K562 (cell line): Measurements from ENCODE around the gene TTC28. TPM values are rescaled to one million over a fixed set of nuclear protein-coding genes. Genes with fewer than 3 reads are reported as not detected.
"Not testable (repeated sequence)": the region's sequence is repeated elsewhere in the genome, so short reads cannot be mapped to it uniquely, and the experiment has no call there.

ENCODE experiments used
- ATAC-seq: fragments of 200-7000 bp; cut with Tn5 transposase; 3 replicates; pipeline ENCODE4 v1.9.1; 2020; ENCODE audit warnings: moderate library complexity
- BruUV-seq: library from RNA; stranded (reverse); fragments of 400-500 nt; replicated peaks from 2 replicates; lab custom pipeline; 2021; lab: Mats Ljungman, UMichigan
- CTCF ChIA-PET: fragments of 300-600 bp; formaldehyde crosslinking; extraction: SDS; loops from one replicate; lab custom pipeline; 2021; ENCODE audit warnings: low intra/inter-chr PET ratio; lab: Yijun Ruan, JAX
- POLR2A ChIA-PET: fragments of 300-600, 350-650 bp; sonication (Branson Sonifier 250); formaldehyde crosslinking; extraction: SDS; loops from one replicate; lab custom pipeline; 2021; ENCODE audit warnings: antibody characterized with exemption, inconsistent platforms; lab: Yijun Ruan, JAX
- DNase-seq, 4 experiments: peaks; one replicate each; pipeline versions ENCODE4 v3.0.0 to v3.0.0-alpha.2; 2011 to 2018; ENCODE audit warnings: low spot score in 3 of 4, mixed read lengths in 3 of 4; ENCODE audit errors: extremely low read depth in 1 of 4
- FAIRE-seq: peaks from 2 replicates; lab custom pipeline; 2011; peaks lifted over from hg19 to GRCh38; lab: Jason Lieb, UNC
- H2AFZ ChIP-seq: 2 replicates; pipeline ENCODE4 v1.6.0; 2011; ENCODE audit warnings: low read depth, low read length, control low read depth, inconsistent platforms
- H3K27ac ChIP-seq: fragments of 200-600 bp; 3 replicates; pipeline ENCODE4 v1.8.0; 2011; ENCODE audit warnings: low read depth, mild to moderate bottlenecking, control low read depth, inconsistent platforms, low read length, moderate library complexity, mixed read lengths; ENCODE audit errors: extremely low read depth
- H3K27me3 ChIP-seq, 2 experiments: fragments of 300-600 bp in 1 of 2; 2 replicates in 1 of 2; 3 replicates in 1 of 2; pipeline versions ENCODE4 v1.6.0 to v1.8.0; 2011; ENCODE audit warnings: inconsistent platforms in 2 of 2, low read length in 2 of 2, mild to moderate bottlenecking in 1 of 2, mixed read lengths in 1 of 2, moderate library complexity in 1 of 2; ENCODE audit not compliant: control insufficient read depth in 2 of 2, insufficient read depth in 2 of 2
- H3K36me3 ChIP-seq: fragments of 300-600 bp; 3 replicates; pipeline ENCODE4 v1.8.0; 2011; ENCODE audit warnings: mild to moderate bottlenecking, low read length, inconsistent platforms; ENCODE audit not compliant: control insufficient read depth, insufficient read depth
- H3K4me1 ChIP-seq, 2 experiments: fragments of 200-600 bp in 1 of 2; replicated peaks in 1 of 2; 2 replicates in 1 of 2; 3 replicates in 1 of 2; pipeline versions ENCODE4 v1.5.1 to v1.8.0; 2011; ENCODE audit warnings: inconsistent platforms in 2 of 2, low read length in 2 of 2, mild to moderate bottlenecking in 1 of 2, mixed read lengths in 1 of 2, moderate library complexity in 1 of 2; ENCODE audit not compliant: control insufficient read depth in 2 of 2, insufficient read depth in 2 of 2
- H3K4me2 ChIP-seq: 2 replicates; pipeline ENCODE4 v1.6.1; 2011; ENCODE audit warnings: low read length, control low read depth, inconsistent platforms, mixed read lengths; ENCODE audit not compliant: insufficient read depth
- H3K4me3 ChIP-seq: fragments of 200-600 bp; sonication (generic), shearing (Covaris generic); 2 replicates; pipeline ENCODE4 v1.5.1; 2016; ENCODE audit warnings: control low read depth, inconsistent platforms
- H3K79me2 ChIP-seq: fragments of 200-600 bp; 3 replicates; pipeline ENCODE4 v1.8.0; 2011; ENCODE audit warnings: low read length, inconsistent platforms; ENCODE audit not compliant: control insufficient read depth, insufficient read depth
- H3K9ac ChIP-seq, 2 experiments: 2 replicates each; pipeline versions ENCODE4 v1.6.0 to v1.6.1; 2011; ENCODE audit warnings: low read depth in 2 of 2, low read length in 2 of 2, control low read depth in 1 of 2, inconsistent platforms in 1 of 2, mild to moderate bottlenecking in 1 of 2, mixed read lengths in 1 of 2; ENCODE audit not compliant: insufficient read depth in 1 of 2
- H3K9me1 ChIP-seq: one replicate; pipeline ENCODE4 v1.6.0; 2011; ENCODE audit warnings: inconsistent platforms, mild to moderate bottlenecking, low read length, moderate library complexity; ENCODE audit not compliant: control insufficient read depth, insufficient read depth
- H3K9me3 ChIP-seq: replicated peaks from 2 replicates; pipeline ENCODE4 v1.5.1; 2011; ENCODE audit warnings: low read depth, low read length, inconsistent platforms; ENCODE audit not compliant: control insufficient read depth, insufficient read depth
- H4K20me1 ChIP-seq: replicated peaks from 2 replicates; pipeline ENCODE4 v1.6.1; 2011; ENCODE audit warnings: low read length, inconsistent platforms, mixed read lengths; ENCODE audit not compliant: control insufficient read depth, insufficient read depth
- E2F6 ChIP-seq, 2 experiments: IDR thresholded peaks; 2 replicates each; pipeline ENCODE4 v1.6.1; 2011; ENCODE audit warnings: borderline replicate concordance in 1 of 2, control low read depth in 1 of 2, low read depth in 1 of 2, low read length in 1 of 2, mild to moderate bottlenecking in 1 of 2, mixed read lengths in 1 of 2, moderate library complexity in 1 of 2; ENCODE audit not compliant: insufficient read depth in 1 of 2, insufficient read length in 1 of 2, poor library complexity in 1 of 2, severe bottlenecking in 1 of 2; ENCODE audit errors: extremely low read depth in 1 of 2
- MAX ChIP-seq: sonication (generic); formaldehyde crosslinking; IDR thresholded peaks from 2 replicates; pipeline ENCODE4 v1.9.0; 2022; ENCODE audit warnings: mild to moderate bottlenecking, missing genetic modification reagents
- NCOA2 ChIP-seq, 2 experiments: fragments of 450-650 bp; IDR thresholded peaks; 2 replicates each; pipeline ENCODE4 v1.6.1; 2018; ENCODE audit warnings: mild to moderate bottlenecking in 2 of 2, moderate library complexity in 1 of 2; ENCODE audit not compliant: partially characterized antibody in 2 of 2
- NR4A1 ChIP-seq, 2 experiments: fragments of 250-450 bp in 1 of 2; fragments of 450-650 bp in 1 of 2; sonication (Bioruptor Pico) in 1 of 2; IDR thresholded peaks; 2 replicates each; pipeline versions ENCODE4 v1.4.0 to v1.6.1; 2016 to 2020; ENCODE audit warnings: mild to moderate bottlenecking in 2 of 2, missing compliant biosample characterization in 1 of 2, missing genetic modification characterization in 1 of 2, moderate library complexity in 1 of 2
- POLR2AphosphoS5 ChIP-seq: IDR thresholded peaks from 2 replicates; pipeline ENCODE4 v1.6.1; 2011; ENCODE audit warnings: mild to moderate bottlenecking, low read depth, low read length, moderate library complexity; ENCODE audit not compliant: control insufficient read depth, insufficient read depth
- PURB ChIP-seq: sonication (generic); formaldehyde crosslinking; IDR thresholded peaks from 2 replicates; pipeline ENCODE4 v1.9.0; 2021; ENCODE audit warnings: low read depth, mild to moderate bottlenecking, missing genetic modification reagents
- SRF ChIP-seq, 2 experiments: fragments of 250-450, 450-650 bp in 1 of 2; sonication (Bioruptor Pico) in 1 of 2; sonication (generic) in 1 of 2; formaldehyde crosslinking; IDR thresholded peaks; 2 replicates each; pipeline versions ENCODE4 v1.5.0 to v1.5.1; 2020 to 2022; ENCODE audit warnings: mild to moderate bottlenecking in 1 of 2, missing genetic modification reagents in 1 of 2
- ZBTB1 ChIP-seq: sonication (generic); formaldehyde crosslinking; IDR thresholded peaks from 2 replicates; pipeline ENCODE4 v1.8.1; 2023; ENCODE audit warnings: missing genetic modification reagents, low read depth, mild to moderate bottlenecking, borderline replicate concordance
- ZC3H4 ChIP-seq: sonication (generic); formaldehyde crosslinking; IDR thresholded peaks from 2 replicates; pipeline ENCODE4 v1.9.0; 2021; ENCODE audit warnings: missing genetic modification reagents, borderline replicate concordance
- ZNF121 ChIP-seq: sonication (generic); formaldehyde crosslinking; conservative IDR thresholded peaks from 2 replicates; pipeline ENCODE4 v1.8.0; 2022; ENCODE audit warnings: missing genetic modification reagents
- ZNF146 ChIP-seq: IDR thresholded peaks from one replicate; pipeline ENCODE4 v1.6.1; 2018; ENCODE audit warnings: missing compliant biosample characterization; ENCODE audit not compliant: unreplicated experiment
- ZNF551 ChIP-seq: fragments of 250-450 bp; sonication (Bioruptor Pico); IDR thresholded peaks from 2 replicates; pipeline ENCODE4 v1.5.0; 2021; ENCODE audit warnings: mild to moderate bottlenecking, moderate library complexity
- WGBS: fragments of 100-300 bp; shearing (Covaris generic); methylation state at CpG from one replicate; pipeline ENCODE4 v1.1.6; 2016; ENCODE audit warnings: low coverage, mixed read lengths; ENCODE audit not compliant: insufficient coverage; ENCODE audit errors: missing lambda C conversion rate; 5-methylcytosine and 5-hydroxymethylcytosine counted together
- in situ Hi-C: fragments of 300-500 bp; cut with MboI; formaldehyde crosslinking; loops from 4 replicates; pipeline ENCODE4 v1.15.0; 2018; ENCODE audit warnings: inconsistent platforms, mixed read lengths
- intact Hi-C: fragments of 100-400 bp; cut with micrococcal nuclease; formaldehyde crosslinking; loops from 2 replicates; pipeline ENCODE4 v1.14.2; 2022
- polyA plus RNA-seq, 8 experiments: library from polyadenylated mRNA; depleted of rRNA in 4 of 8; stranded (reverse) in 5 of 8; unstranded in 3 of 8; fragments of >200 nt; fragmentation: Nextera tagmentation in 2 of 8; fragmentation: Illumina TruSeq in 1 of 8; extraction: Ambion mirVana in 2 of 8; extraction: Trizol in 1 of 8; gene quantifications; 2 replicates each; pipeline versions ENCODE4 v1.2.1 to v1.2.3, GENCODE V29; 2011 to 2014; ENCODE audit warnings: inconsistent platforms in 1 of 8, missing spikeins in 1 of 8
- total RNA-seq, 7 experiments: library from RNA; depleted of rRNA in 6 of 7; stranded (reverse); fragments of >200 nt in 6 of 7; fragmentation: Illumina TruSeq in 2 of 7; extraction: Trizol in 2 of 7; gene quantifications; 2 replicates each; pipeline versions ENCODE4 v1.2.1 to v1.2.3, GENCODE V29; 2011 to 2021; ENCODE audit warnings: low replicate concordance in 1 of 7

The TTC28 gene
- total and polyA plus RNA-seq, 9 of the 15 experiments (the other 6 are each of a cell fraction or from before 2014, with no cell fraction given), result 0.22 to 10.7 (median 3.1) TPM

- TF ChIP-seq ZNF146, result peak; percentile 35
- H3K27me3 ChIP-seq, H3K4me2 ChIP-seq, H2AFZ ChIP-seq, H3K36me3 ChIP-seq, FAIRE-seq, H3K27ac ChIP-seq, H3K4me3 ChIP-seq, POLR2A ChIA-PET, ATAC-seq, in situ Hi-C loops, DNase-seq, H3K4me1 ChIP-seq, CTCF ChIA-PET, BruUV-seq, H3K9me3 ChIP-seq, H3K9me1 ChIP-seq, H3K79me2 ChIP-seq, H3K9ac ChIP-seq, H4K20me1 ChIP-seq, intact Hi-C loops: not testable (repeated sequence)
- no CpG with 5 or more reads among the region's 5 CpGs for WGBS
Observed at GRCh38 chr22:28089541-28089940, 590.1 kb downstream of the TTC28 start.

GRCh38 chr22:28077166-28077565 lies 602.5 kb downstream of the TTC28 start:
- Histone ChIP-seq H3K79me2 (no peaks in the 10 kb centered on the region), H3K27ac (no peak overlapping the region), H3K27me3 (no peaks in the 10 kb centered on the region), H3K36me3 (no peaks in the 10 kb centered on the region), H3K4me1 (no peaks in the 10 kb centered on the region; a peak in 1 of 5 replicates), H3K4me2 (no peak overlapping the region), H3K9me3 (no peaks in the 10 kb centered on the region), H4K20me1 (no peaks in the 10 kb centered on the region), H3K9me1 (no peaks in the 10 kb centered on the region), H3K9ac (no peak overlapping the region), H2AFZ (no peak overlapping the region), H3K4me3 (no peak overlapping the region)
- FAIRE-seq (no peak), ATAC-seq (no peak), DNase-seq (no peak)
- ChIA-PET POLR2A (interaction anchor here (0.6 to 1.2 kb wide), 2 partner anchors 374 to 723 kb away, joined by 3 read pairs; no protein-coding TSS in a partner anchor), CTCF (no interaction called here)
- no TSS peak for BruUV-seq
- in situ Hi-C loops, result no loop called here
- intact Hi-C loops, result no loop called here
- 30% methylated on average over 3 of the region's 3 CpGs for WGBS
- no peak for TF ChIP-seq SRF (CRISPR knock-in tag; IDR thresholded peaks at IDR 0.05)
- no peak for TF ChIP-seq ZC3H4 (CRISPR knock-in tag)
- TF ChIP-seq E2F6 (IDR thresholded peaks at IDR 0.05; ENCODE audit: borderline replicate concordance in 1 of 2, extremely low read depth in 1 of 2, insufficient read depth in 1 of 2, insufficient read length in 1 of 2, low read depth in 1 of 2, low read length in 1 of 2, poor library complexity in 1 of 2, severe bottlenecking in 1 of 2), result no peak
- TF ChIP-seq MAX, result no peak
- TF ChIP-seq PURB, result no peak
- no peak for TF ChIP-seq ZNF121 (CRISPR knock-in tag)
- TF ChIP-seq NR4A1 (CRISPR knock-in tag; IDR thresholded peaks at IDR 0.05), result no peak
- no peak for TF ChIP-seq NR4A1 (tag; IDR thresholded peaks at IDR 0.05)
- TF ChIP-seq NCOA2 (IDR thresholded peaks at IDR 0.05; ENCODE audit: partially characterized antibody in 2 of 2), result no peak
- no peak for TF ChIP-seq POLR2AphosphoS5
- no peak for TF ChIP-seq ZNF551 (CRISPR knock-in tag)
- TF ChIP-seq ZBTB1 (CRISPR knock-in tag), result no peak
